LNCaP clone FGC (cell line): ENCODE data around the gene GCK.

Experiments used
- DNase-seq: peaks from one replicate; pipeline ENCODE4 v3.0.0-alpha.2; 2011; ENCODE audit warnings: low read depth
- H3K4me3 ChIP-seq: 2 replicates; pipeline ENCODE4 v1.5.1; 2011; ENCODE audit warnings: mild to moderate bottlenecking, low read depth, low read length, control low read depth
- CTCF ChIP-seq: IDR thresholded peaks from 2 replicates; pipeline ENCODE4 v1.5.1; 2012; ENCODE audit warnings: mild to moderate bottlenecking; ENCODE audit not compliant: control insufficient read depth, insufficient read depth; ENCODE audit errors: extremely low read depth

GCK gene

GRCh38 chr7:44189286-44189992, at the start of gene GCK:
GCK (minus strand) TSS chr7:44189439; CDS start chr7:44188953, 486 bp downstream.
- no peak within 1 kb of the TSS for H3K4me3 ChIP-seq
- no peak for TF ChIP-seq CTCF
- no peak for DNase-seq

- no peak for DNase-seq
- TF ChIP-seq CTCF = no peak
- no peak overlapping the region for H3K4me3 ChIP-seq
Observed at GRCh38 chr7:44238116-44238695, 49.0 kb upstream of the GCK start.

GRCh38 chr7:44237696-44238095, 48.5 kb upstream of the GCK start:
- no peak for DNase-seq
- no peak overlapping the region for H3K4me3 ChIP-seq
- TF ChIP-seq CTCF = no peak

GRCh38 chr7:44236333-44236728, 47.1 kb upstream of the GCK start:
- no peak for DNase-seq
- no peak overlapping the region for H3K4me3 ChIP-seq
- no peak for TF ChIP-seq CTCF

GRCh38 chr7:44235582-44236332, 46.5 kb upstream of the GCK start:
- no peak overlapping the region for H3K4me3 ChIP-seq
- no peak for TF ChIP-seq CTCF
- DNase-seq = no peak

- no peak for TF ChIP-seq CTCF
- no peak for DNase-seq
- H3K4me3 ChIP-seq = no peak overlapping the region
Observed at GRCh38 chr7:44235066-44235465, 45.8 kb upstream of the GCK start.
